K562 (cell line): ENCODE data around the gene SYCP3. TPM values are rescaled to one million over a fixed set of nuclear protein-coding genes. Genes with fewer than 3 reads are reported as not detected.

Experiments used
- ATAC-seq: fragments of 200-7000 bp; cut with Tn5 transposase; 3 replicates; pipeline ENCODE4 v1.9.1; 2020; ENCODE audit warnings: moderate library complexity
- BruUV-seq: library from RNA; stranded (reverse); fragments of 400-500 nt; replicated peaks from 2 replicates; lab custom pipeline; 2021; lab: Mats Ljungman, UMichigan
- CTCF ChIA-PET: fragments of 300-600 bp; formaldehyde crosslinking; extraction: SDS; loops from one replicate; lab custom pipeline; 2021; ENCODE audit warnings: low intra/inter-chr PET ratio; lab: Yijun Ruan, JAX
- POLR2A ChIA-PET: fragments of 300-600, 350-650 bp; sonication (Branson Sonifier 250); formaldehyde crosslinking; extraction: SDS; loops from one replicate; lab custom pipeline; 2021; ENCODE audit warnings: antibody characterized with exemption, inconsistent platforms; lab: Yijun Ruan, JAX
- DNase-seq, 4 experiments: peaks; one replicate each; pipeline versions ENCODE4 v3.0.0 to v3.0.0-alpha.2; 2011 to 2018; ENCODE audit warnings: low spot score in 3 of 4, mixed read lengths in 3 of 4; ENCODE audit errors: extremely low read depth in 1 of 4
- FAIRE-seq: peaks from 2 replicates; lab custom pipeline; 2011; peaks lifted over from hg19 to GRCh38; lab: Jason Lieb, UNC
- H2AFZ ChIP-seq: 2 replicates; pipeline ENCODE4 v1.6.0; 2011; ENCODE audit warnings: low read depth, low read length, control low read depth, inconsistent platforms
- H3K27ac ChIP-seq: fragments of 200-600 bp; 3 replicates; pipeline ENCODE4 v1.8.0; 2011; ENCODE audit warnings: low read depth, mild to moderate bottlenecking, control low read depth, inconsistent platforms, low read length, moderate library complexity, mixed read lengths; ENCODE audit errors: extremely low read depth
- H3K27me3 ChIP-seq, 2 experiments: fragments of 300-600 bp in 1 of 2; 2 replicates in 1 of 2; 3 replicates in 1 of 2; pipeline versions ENCODE4 v1.6.0 to v1.8.0; 2011; ENCODE audit warnings: inconsistent platforms in 2 of 2, low read length in 2 of 2, mild to moderate bottlenecking in 1 of 2, mixed read lengths in 1 of 2, moderate library complexity in 1 of 2; ENCODE audit not compliant: control insufficient read depth in 2 of 2, insufficient read depth in 2 of 2
- H3K36me3 ChIP-seq: fragments of 300-600 bp; 3 replicates; pipeline ENCODE4 v1.8.0; 2011; ENCODE audit warnings: mild to moderate bottlenecking, low read length, inconsistent platforms; ENCODE audit not compliant: control insufficient read depth, insufficient read depth
- H3K4me1 ChIP-seq, 2 experiments: fragments of 200-600 bp in 1 of 2; replicated peaks in 1 of 2; 2 replicates in 1 of 2; 3 replicates in 1 of 2; pipeline versions ENCODE4 v1.5.1 to v1.8.0; 2011; ENCODE audit warnings: inconsistent platforms in 2 of 2, low read length in 2 of 2, mild to moderate bottlenecking in 1 of 2, mixed read lengths in 1 of 2, moderate library complexity in 1 of 2; ENCODE audit not compliant: control insufficient read depth in 2 of 2, insufficient read depth in 2 of 2
- H3K4me2 ChIP-seq: 2 replicates; pipeline ENCODE4 v1.6.1; 2011; ENCODE audit warnings: low read length, control low read depth, inconsistent platforms, mixed read lengths; ENCODE audit not compliant: insufficient read depth
- H3K4me3 ChIP-seq: fragments of 200-600 bp; sonication (generic), shearing (Covaris generic); 2 replicates; pipeline ENCODE4 v1.5.1; 2016; ENCODE audit warnings: control low read depth, inconsistent platforms
- H3K79me2 ChIP-seq: fragments of 200-600 bp; 3 replicates; pipeline ENCODE4 v1.8.0; 2011; ENCODE audit warnings: low read length, inconsistent platforms; ENCODE audit not compliant: control insufficient read depth, insufficient read depth
- H3K9ac ChIP-seq, 2 experiments: 2 replicates each; pipeline versions ENCODE4 v1.6.0 to v1.6.1; 2011; ENCODE audit warnings: low read depth in 2 of 2, low read length in 2 of 2, control low read depth in 1 of 2, inconsistent platforms in 1 of 2, mild to moderate bottlenecking in 1 of 2, mixed read lengths in 1 of 2; ENCODE audit not compliant: insufficient read depth in 1 of 2
- H3K9me1 ChIP-seq: one replicate; pipeline ENCODE4 v1.6.0; 2011; ENCODE audit warnings: inconsistent platforms, mild to moderate bottlenecking, low read length, moderate library complexity; ENCODE audit not compliant: control insufficient read depth, insufficient read depth
- H3K9me3 ChIP-seq: replicated peaks from 2 replicates; pipeline ENCODE4 v1.5.1; 2011; ENCODE audit warnings: low read depth, low read length, inconsistent platforms; ENCODE audit not compliant: control insufficient read depth, insufficient read depth
- H4K20me1 ChIP-seq: replicated peaks from 2 replicates; pipeline ENCODE4 v1.6.1; 2011; ENCODE audit warnings: low read length, inconsistent platforms, mixed read lengths; ENCODE audit not compliant: control insufficient read depth, insufficient read depth
- ETS2 ChIP-seq: IDR thresholded peaks from 2 replicates; pipeline ENCODE4 v1.6.1; 2016; ENCODE audit warnings: borderline replicate concordance, missing genetic modification characterization, mild to moderate bottlenecking, moderate library complexity, missing compliant biosample characterization; ENCODE audit not compliant: poor library complexity, severe bottlenecking
- EWSR1 ChIP-seq: fragments of 450-650 bp; IDR thresholded peaks from 2 replicates; pipeline ENCODE4 v1.6.1; 2018; ENCODE audit warnings: borderline replicate concordance, mild to moderate bottlenecking, low read depth, moderate library complexity; ENCODE audit not compliant: partially characterized antibody
- FOXK2 ChIP-seq, 2 experiments: fragments of 450-650 bp; IDR thresholded peaks in 1 of 2; conservative IDR thresholded peaks in 1 of 2; 2 replicates each; pipeline ENCODE4 v1.6.1; 2016; ENCODE audit warnings: low read depth in 2 of 2, mild to moderate bottlenecking in 1 of 2
- MED1 ChIP-seq: sonication (generic); formaldehyde crosslinking; IDR thresholded peaks from 2 replicates; pipeline ENCODE4 v1.8.1; 2023; ENCODE audit warnings: missing genetic modification reagents, borderline replicate concordance
- NONO ChIP-seq, 2 experiments: fragments of 200-400 bp in 1 of 2; fragments of 450-650 bp in 1 of 2; formaldehyde crosslinking in 1 of 2; IDR thresholded peaks; 2 replicates each; pipeline ENCODE4 v1.6.1; 2017; ENCODE audit warnings: low read depth in 2 of 2, mild to moderate bottlenecking in 2 of 2, moderate library complexity in 2 of 2, low read length in 1 of 2
- RB1 ChIP-seq: fragments of 450-650 bp; IDR thresholded peaks from 2 replicates; pipeline ENCODE4 v1.6.1; 2017; ENCODE audit warnings: low read depth, mild to moderate bottlenecking
- RCOR1 ChIP-seq, 2 experiments: IDR thresholded peaks; 2 replicates each; pipeline ENCODE4 v1.6.1; 2012; ENCODE audit warnings: low read depth in 2 of 2, low read length in 2 of 2, borderline replicate concordance in 1 of 2, improper control_type of control experiment in 1 of 2
- SRSF9 ChIP-seq: fragments of 200-400 bp; formaldehyde crosslinking; IDR thresholded peaks from 2 replicates; pipeline ENCODE4 v1.6.1; 2017; ENCODE audit warnings: low read depth, low read length, borderline replicate concordance
- ZBTB1 ChIP-seq: sonication (generic); formaldehyde crosslinking; IDR thresholded peaks from 2 replicates; pipeline ENCODE4 v1.8.1; 2023; ENCODE audit warnings: missing genetic modification reagents, low read depth, mild to moderate bottlenecking, borderline replicate concordance
- ZBTB11 ChIP-seq, 3 experiments: fragments of 200-800 bp in 1 of 3; fragments of 250-450 bp in 1 of 3; fragments of 450-650 bp in 1 of 3; sonication (Bioruptor Pico) in 1 of 3; sonication (Bioruptor generic) in 1 of 3; formaldehyde crosslinking in 1 of 3; IDR thresholded peaks; 2 replicates each; pipeline versions ENCODE4 v1.6.1 to v1.8.0; 2016 to 2022; ENCODE audit warnings: mild to moderate bottlenecking in 2 of 3, missing genetic modification characterization in 2 of 3, missing compliant biosample characterization in 1 of 3, moderate library complexity in 1 of 3
- ZC3H4 ChIP-seq: sonication (generic); formaldehyde crosslinking; IDR thresholded peaks from 2 replicates; pipeline ENCODE4 v1.9.0; 2021; ENCODE audit warnings: missing genetic modification reagents, borderline replicate concordance
- ZNF551 ChIP-seq: fragments of 250-450 bp; sonication (Bioruptor Pico); IDR thresholded peaks from 2 replicates; pipeline ENCODE4 v1.5.0; 2021; ENCODE audit warnings: mild to moderate bottlenecking, moderate library complexity
- ZNF77 ChIP-seq: fragments of 250-450 bp; sonication (Bioruptor Pico); IDR thresholded peaks from 2 replicates; pipeline ENCODE4 v1.5.0; 2020
- ZNF830 ChIP-seq: fragments of 250-450 bp; sonication (Bioruptor Pico); IDR thresholded peaks from 2 replicates; pipeline ENCODE4 v1.5.0; 2021; ENCODE audit warnings: mild to moderate bottlenecking
- WGBS: fragments of 100-300 bp; shearing (Covaris generic); methylation state at CpG from one replicate; pipeline ENCODE4 v1.1.6; 2016; ENCODE audit warnings: low coverage, mixed read lengths; ENCODE audit not compliant: insufficient coverage; ENCODE audit errors: missing lambda C conversion rate; 5-methylcytosine and 5-hydroxymethylcytosine counted together
- in situ Hi-C: fragments of 300-500 bp; cut with MboI; formaldehyde crosslinking; loops from 4 replicates; pipeline ENCODE4 v1.15.0; 2018; ENCODE audit warnings: inconsistent platforms, mixed read lengths
- intact Hi-C: fragments of 100-400 bp; cut with micrococcal nuclease; formaldehyde crosslinking; loops from 2 replicates; pipeline ENCODE4 v1.14.2; 2022
- polyA plus RNA-seq, 8 experiments: library from polyadenylated mRNA; depleted of rRNA in 4 of 8; stranded (reverse) in 5 of 8; unstranded in 3 of 8; fragments of >200 nt; fragmentation: Nextera tagmentation in 2 of 8; fragmentation: Illumina TruSeq in 1 of 8; extraction: Ambion mirVana in 2 of 8; extraction: Trizol in 1 of 8; gene quantifications; 2 replicates each; pipeline versions ENCODE4 v1.2.1 to v1.2.3, GENCODE V29; 2011 to 2014; ENCODE audit warnings: inconsistent platforms in 1 of 8, missing spikeins in 1 of 8
- total RNA-seq, 7 experiments: library from RNA; depleted of rRNA in 6 of 7; stranded (reverse); fragments of >200 nt in 6 of 7; fragmentation: Illumina TruSeq in 2 of 7; extraction: Trizol in 2 of 7; gene quantifications; 2 replicates each; pipeline versions ENCODE4 v1.2.1 to v1.2.3, GENCODE V29; 2011 to 2021; ENCODE audit warnings: low replicate concordance in 1 of 7

SYCP3 gene
- total and polyA plus RNA-seq, 9 of the 15 experiments (the other 6 are each of a cell fraction or from before 2014, with no cell fraction given) = 0.11 to 0.25 (median 0.22) TPM; not detected in 4

GRCh38 chr12:101694297-101694848 lies 44.9 kb downstream of the SYCP3 start (continued):
- no peak for TF ChIP-seq MED1 (CRISPR knock-in tag)
- TF ChIP-seq ZNF551 (CRISPR knock-in tag) = no peak
- TF ChIP-seq SRSF9 = no peak
- TF ChIP-seq ZNF77 = no peak
- no peak for TF ChIP-seq EWSR1
- TF ChIP-seq, all 486 proteins: peak for 0

- in situ Hi-C loops (no loop called here), intact Hi-C loops (no loop called here)
- Histone ChIP-seq H2AFZ (0 out of 2 replicates have a peak overlapping the region, but pooled peaks have one; percentile 25), H3K4me3 (no peak overlapping the region), H3K9ac (no peak overlapping the region), H3K79me2 (no peaks in the 10 kb centered on the region), H3K9me1 (no peaks in the 10 kb centered on the region), H3K4me1 (peaks cover 0 to 19% of the 10 kb centered on the region in 2 experiments; a peak in 4 of 5 replicates), H3K9me3 (peaks cover 7% of the 10 kb centered on the region), H3K27ac (no peak overlapping the region), H3K27me3 (no peaks in the 10 kb centered on the region), H3K4me2 (no peak overlapping the region), H3K36me3 (no peaks in the 10 kb centered on the region), H4K20me1 (no peaks in the 10 kb centered on the region)
- 60% methylated on average over 1 of the region's 1 CpG for WGBS
- DNase-seq (no peak), FAIRE-seq (no peak), ATAC-seq (no peak)
- ChIA-PET POLR2A (no interaction called here), CTCF (no interaction called here)
- BruUV-seq = no TSS peak
- no peak for TF ChIP-seq RCOR1 (IDR thresholded peaks at IDR 0.05; ENCODE audit: borderline replicate concordance in 1 of 2, low read depth in 2 of 2, low read length in 2 of 2)
- no peak for TF ChIP-seq ETS2 (tag)
- TF ChIP-seq FOXK2 (conservative IDR thresholded peaks at IDR 0.05 in 1 of 2, IDR thresholded peaks at IDR 0.05 in 1 of 2; ENCODE audit: low read depth in 2 of 2) = no peak
- no peak for TF ChIP-seq ZBTB11 (CRISPR knock-in tag; IDR thresholded peaks at IDR 0.05)
- no peak for TF ChIP-seq ZC3H4 (CRISPR knock-in tag)
- TF ChIP-seq ZBTB1 (CRISPR knock-in tag) = no peak
- no peak for TF ChIP-seq NONO (IDR thresholded peaks at IDR 0.05; ENCODE audit: low read depth in 2 of 2, low read length in 1 of 2)
- TF ChIP-seq ZNF830 (CRISPR knock-in tag) = no peak
- TF ChIP-seq RB1 = no peak
These were observed 47.7 kb downstream of the SYCP3 start for GRCh38 chr12:101691503-101692096.
